Fibroblast of villous mesenchyme (primary cell): Measurements from ENCODE around the gene PLPPR1. TPM values are rescaled to one million over a fixed set of nuclear protein-coding genes. Genes with fewer than 3 reads are reported as not detected.

Experiments used
- DNase-seq: peaks from one replicate; pipeline ENCODE4 v3.0.0-alpha.2; 2010; ENCODE audit warnings: low read depth
- H3K4me3 ChIP-seq: 2 replicates; pipeline ENCODE4 v1.5.1; 2011; ENCODE audit warnings: low read depth, mild to moderate bottlenecking, low read length
- total RNA-seq: library from RNA; depleted of rRNA; stranded (reverse); fragments of >200 nt; gene quantifications from 2 replicates; pipeline ENCODE4 v1.2.3, GENCODE V29; 2012
- TF ChIP-seq, protein P1 (sequence below): IDR thresholded peaks from 2 replicates; pipeline ENCODE4 v1.5.1; 2012; ENCODE audit warnings: low read depth, mild to moderate bottlenecking, low read length; ENCODE audit not compliant: insufficient read depth

The PLPPR1 gene
- total RNA-seq, 1 donor: not detected

DNA sequence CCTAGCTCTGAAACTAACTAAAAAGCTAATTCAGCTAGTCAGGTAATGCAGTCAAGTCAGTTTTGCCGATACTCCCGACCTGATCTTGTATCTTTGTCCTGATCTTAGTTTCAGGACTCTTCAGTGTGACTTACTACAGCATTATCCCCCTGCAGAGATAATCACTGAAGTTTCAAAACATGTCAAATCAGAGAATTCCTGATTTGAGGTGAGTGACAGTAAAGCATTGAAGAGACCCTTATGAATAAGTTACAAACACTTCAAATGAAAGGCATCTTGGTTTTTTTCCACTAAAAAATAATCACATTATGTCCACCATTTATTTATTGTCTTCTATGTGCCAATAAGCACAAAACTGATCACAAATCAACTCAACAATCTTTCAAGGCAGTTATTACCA, 308.7 kb downstream of the PLPPR1 start:
- H3K4me3 ChIP-seq: no peak overlapping the region
- no peak for DNase-seq
- TF ChIP-seq, protein P1, sequence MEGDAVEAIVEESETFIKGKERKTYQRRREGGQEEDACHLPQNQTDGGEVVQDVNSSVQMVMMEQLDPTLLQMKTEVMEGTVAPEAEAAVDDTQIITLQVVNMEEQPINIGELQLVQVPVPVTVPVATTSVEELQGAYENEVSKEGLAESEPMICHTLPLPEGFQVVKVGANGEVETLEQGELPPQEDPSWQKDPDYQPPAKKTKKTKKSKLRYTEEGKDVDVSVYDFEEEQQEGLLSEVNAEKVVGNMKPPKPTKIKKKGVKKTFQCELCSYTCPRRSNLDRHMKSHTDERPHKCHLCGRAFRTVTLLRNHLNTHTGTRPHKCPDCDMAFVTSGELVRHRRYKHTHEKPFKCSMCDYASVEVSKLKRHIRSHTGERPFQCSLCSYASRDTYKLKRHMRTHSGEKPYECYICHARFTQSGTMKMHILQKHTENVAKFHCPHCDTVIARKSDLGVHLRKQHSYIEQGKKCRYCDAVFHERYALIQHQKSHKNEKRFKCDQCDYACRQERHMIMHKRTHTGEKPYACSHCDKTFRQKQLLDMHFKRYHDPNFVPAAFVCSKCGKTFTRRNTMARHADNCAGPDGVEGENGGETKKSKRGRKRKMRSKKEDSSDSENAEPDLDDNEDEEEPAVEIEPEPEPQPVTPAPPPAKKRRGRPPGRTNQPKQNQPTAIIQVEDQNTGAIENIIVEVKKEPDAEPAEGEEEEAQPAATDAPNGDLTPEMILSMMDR: no peak

GRCh38 chr9:101341958-101342357, 313.4 kb downstream of the PLPPR1 start:
- TF ChIP-seq, protein P1: no peak

GRCh38 chr9:101342595-101342994, 314.1 kb downstream of the PLPPR1 start:
- TF ChIP-seq, protein P1: no peak
- DNase-seq: no peak
- H3K4me3 ChIP-seq: no peak overlapping the region

More at GRCh38 chr9:101341958-101342357, 313.4 kb downstream of the PLPPR1 start:
- no peak overlapping the region for H3K4me3 ChIP-seq
- no peak for DNase-seq

GRCh38 chr9:101350285-101350684, 321.8 kb downstream of the PLPPR1 start:
- TF ChIP-seq, protein P1: no peak
- no peak for DNase-seq
- no peak overlapping the region for H3K4me3 ChIP-seq

- TF ChIP-seq, protein P1: no peak
- no peak overlapping the region for H3K4me3 ChIP-seq
- DNase-seq: no peak
Observed at GRCh38 chr9:101352892-101353463, 324.5 kb downstream of the PLPPR1 start.

DNA sequence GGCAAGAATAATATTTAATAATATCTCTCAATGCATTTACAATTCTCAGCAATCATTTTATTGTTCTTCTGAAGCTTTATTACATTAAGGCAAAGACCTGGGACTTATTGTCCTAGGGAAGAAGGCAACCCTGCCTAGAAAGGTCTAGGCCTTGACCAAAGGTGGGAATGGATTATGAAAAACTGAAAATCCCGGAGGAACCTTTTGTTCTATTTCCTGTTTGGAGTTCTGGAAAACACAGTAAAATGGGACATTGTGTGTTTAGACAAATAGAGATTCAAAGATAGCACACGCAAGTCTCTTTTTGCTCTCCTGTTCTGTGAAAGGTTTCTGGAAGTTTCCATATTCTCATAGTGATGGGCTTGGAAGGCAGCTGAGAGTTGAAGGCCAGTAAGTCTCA, 325.2 kb downstream of the PLPPR1 start:
- DNase-seq: no peak

More for the DNA sequence above, 325.2 kb downstream of the PLPPR1 start:
- TF ChIP-seq, protein P1: no peak
- H3K4me3 ChIP-seq: no peak overlapping the region
